Aorta (tissue), 5 donors: ENCODE measurements around the gene MTFR1L. TPM values are rescaled to one million over a fixed set of nuclear protein-coding genes. Genes with fewer than 3 reads are reported as not detected.
A peak's percentile ranks its signal among the peaks of the same experiment; 100 is the strongest.

Source experiments
- ATAC-seq: fragments of 200-7000 bp; cut with Tn5 transposase; one replicate; pipeline ENCODE4 v1.9.1; 2022; ENCODE audit warnings: moderate library complexity; ENCODE audit not compliant: low FRiP score
- DNase-seq, 2 donors: peaks; one replicate each; pipeline ENCODE4 v3.0.0-alpha.2; 2020
- H3K27ac ChIP-seq, 2 donors: one replicate each; pipeline ENCODE4 v1.5.1; 2013; ENCODE audit warnings: low read length in 2 of 2, mild to moderate bottlenecking in 2 of 2, moderate library complexity in 2 of 2, control low read depth in 1 of 2, inconsistent platforms in 1 of 2, low read depth in 1 of 2
- H3K27me3 ChIP-seq, 2 donors: one replicate each; pipeline ENCODE4 v1.6.1; 2013; ENCODE audit warnings: control low read depth in 1 of 2, low read length in 1 of 2, mild to moderate bottlenecking in 1 of 2, moderate library complexity in 1 of 2; ENCODE audit not compliant: insufficient read depth in 2 of 2, control insufficient read depth in 1 of 2
- H3K36me3 ChIP-seq, 2 donors: one replicate each; pipeline ENCODE4 v1.6.1; 2013; ENCODE audit warnings: control low read depth in 1 of 2, low read length in 1 of 2, mild to moderate bottlenecking in 1 of 2; ENCODE audit not compliant: insufficient read depth in 2 of 2, control insufficient read depth in 1 of 2
- H3K4me1 ChIP-seq, 2 donors: one replicate each; pipeline ENCODE4 v1.6.1; 2013; ENCODE audit warnings: low read length in 2 of 2, control low read depth in 1 of 2, mild to moderate bottlenecking in 1 of 2, moderate library complexity in 1 of 2; ENCODE audit not compliant: insufficient read depth in 2 of 2, control insufficient read depth in 1 of 2
- H3K4me3 ChIP-seq, 2 donors: one replicate each; pipeline ENCODE4 v1.5.1; 2013; ENCODE audit warnings: low read length in 2 of 2, control low read depth in 1 of 2, mild to moderate bottlenecking in 1 of 2
- H3K9me3 ChIP-seq: one replicate; pipeline ENCODE4 v1.6.1; 2013; ENCODE audit warnings: mild to moderate bottlenecking, low read length; ENCODE audit not compliant: control insufficient read depth
- WGBS, 2 donors: extraction: QIAGEN DNeasy Blood & Tissue Kit; methylation state at CpG; one replicate each; pipeline ENCODE4 v1.1.7; 2013; 5-methylcytosine and 5-hydroxymethylcytosine counted together
- intact Hi-C, 2 donors: fragments of 100-400 bp; cut with DNase I; formaldehyde crosslinking; loops; one replicate each; pipeline versions ENCODE4 v1.14.2 to v1.15.0; 2022
- long read RNA-seq, 2 donors: library from polyadenylated mRNA; unstranded; transcript quantifications; one replicate each; pipeline ENCODE4 v2.0.0, GENCODE V29; 2020 to 2021
- polyA plus RNA-seq, 2 donors: library from polyadenylated mRNA; stranded (reverse); fragments of 200-250 nt; gene quantifications; one replicate each; pipeline ENCODE4 v1.2.3, GENCODE V29; 2013
- total RNA-seq, 2 donors: library from RNA; stranded (reverse); fragmentation: NEBNext Ultra II Directional; extraction: Animal tissue kit (Norgen Biotek cat#: 25700); gene quantifications; one replicate each; pipeline ENCODE4 v1.2.1, GENCODE V29; 2021
- donor health status: healthy with polysubstance abuse.
- donor health status: Bipolar disorder and iron deficiency.
- donor health status: DM: no; HTN: no; CAD: no.
- donor health status: DM: no; HTN: no; CAD: no.
- donor health status: DM: yes; HTN: yes; CAD: no.

Gene MTFR1L
- total RNA-seq (10 to 100 TPM; 54.0 to 59.6 TPM), polyA plus RNA-seq (10 to 100 TPM; 52.2 to 72.3 TPM)
- long read RNA-seq, donor 1, transcript MTFR1L-203 (7 exons, 2,004 nt), result major isoform, 150 of 279 reads
- long read RNA-seq, donor 1, transcript MTFR1L-210 (7 exons, 1,873 nt), result minor isoform, 42 of 279 reads
- long read RNA-seq, donor 1, transcript MTFR1L-214 (3 exons, 2,531 nt), result minor isoform, 5 of 279 reads
- long read RNA-seq, donor 1, transcript MTFR1L-204 (7 exons, 1,868 nt), result minor isoform, 12 of 279 reads
- long read RNA-seq, donor 1, partial matches to known transcripts, result 32 of 279 reads
- long read RNA-seq, donor 1, other reads (novel, unspliced or antisense), result 32 of 279 reads
- long read RNA-seq, donor 2, transcript MTFR1L-203 (7 exons, 2,004 nt), result major isoform, 30 of 58 reads
- long read RNA-seq, donor 2, transcript MTFR1L-210 (7 exons, 1,873 nt), result minor isoform, 8 of 58 reads
- long read RNA-seq, donor 2, partial matches to known transcripts, result 4 of 58 reads
- long read RNA-seq, donor 2, other reads (novel, unspliced or antisense), result 12 of 58 reads

GRCh38 chr1:25819491-25820246 is at the start of gene MTFR1L:
MTFR1L (plus strand) TSS chr1:25819954; CDS start chr1:25823105, 3,151 bp downstream.
- no peaks in the 10 kb centered on the region for H3K36me3 ChIP-seq
- peak within 1 kb of the TSS in 1 of 2 donors; percentile 80 for H3K27ac ChIP-seq
- intact Hi-C loops, result loop anchor here (5.0 kb wide), 2 partner anchors 178 to 572 kb away; partner anchors contain the start of genes PAFAH2 (in 2 of the 2) and RSRP1 (in 1 of the 2)
- ATAC-seq, result peak; percentile 94
- H3K9me3 ChIP-seq, result no peaks in the 10 kb centered on the region
- 0 to 1% methylated on average over 53 to 64 of the region's 64 CpGs for WGBS, 2 donors
- H3K27me3 ChIP-seq, result no peaks in the 10 kb centered on the region
- H3K4me1 ChIP-seq, result no peaks in the 10 kb centered on the region
- H3K4me3 ChIP-seq, result peak within 1 kb of the TSS; percentile 77 to 88
- DNase-seq, result peak; percentile 93 to 96

GRCh38 chr1:25770541-25771220 is 49.1 kb upstream of the MTFR1L start:
- intact Hi-C loops, result no loop called here
- no peaks in the 10 kb centered on the region for H3K9me3 ChIP-seq
- no peak overlapping the region for H3K27ac ChIP-seq
- no peaks in the 10 kb centered on the region for H3K4me1 ChIP-seq
- no peak overlapping the region for H3K4me3 ChIP-seq
- DNase-seq (no peak), ATAC-seq (peak; percentile 61)
- H3K27me3 ChIP-seq, result no peaks in the 10 kb centered on the region
- 88 to 90% methylated on average over 14 of the region's 14 CpGs for WGBS, 2 donors
- H3K36me3 ChIP-seq, result no peaks in the 10 kb centered on the region

GRCh38 chr1:25771221-25772114 is 48.3 kb upstream of the MTFR1L start:
- H3K27me3 ChIP-seq, result no peaks in the 10 kb centered on the region
- no peak overlapping the region for H3K4me3 ChIP-seq
- H3K27ac ChIP-seq, result no peak overlapping the region
- no peaks in the 10 kb centered on the region for H3K36me3 ChIP-seq
- intact Hi-C loops, result no loop called here
- 68% methylated on average over 34 of the region's 34 CpGs for WGBS, 2 donors
- no peaks in the 10 kb centered on the region for H3K9me3 ChIP-seq
- DNase-seq (no peak), ATAC-seq (no peak)
- no peaks in the 10 kb centered on the region for H3K4me1 ChIP-seq

GRCh38 chr1:25772164-25772563 is 47.6 kb upstream of the MTFR1L start:
- Histone ChIP-seq H3K9me3 (no peaks in the 10 kb centered on the region), H3K27ac (no peak overlapping the region), H3K27me3 (no peaks in the 10 kb centered on the region), H3K36me3 (no peaks in the 10 kb centered on the region), H3K4me3 (no peak overlapping the region), H3K4me1 (no peaks in the 10 kb centered on the region)
- intact Hi-C loops, result no loop called here
- 93 to 99% methylated on average over 5 of the region's 5 CpGs for WGBS, 2 donors
- ATAC-seq (no peak), DNase-seq (no peak)

- intact Hi-C loops, result no loop called here
Observed at GRCh38 chr1:25772692-25773245, 47.0 kb upstream of the MTFR1L start.

GRCh38 chr1:25773441-25774125 is 46.2 kb upstream of the MTFR1L start:
- Histone ChIP-seq H3K27me3 (no peaks in the 10 kb centered on the region), H3K27ac (no peak overlapping the region), H3K36me3 (no peaks in the 10 kb centered on the region), H3K9me3 (no peaks in the 10 kb centered on the region), H3K4me1 (no peaks in the 10 kb centered on the region), H3K4me3 (no peak overlapping the region)
- intact Hi-C loops, result no loop called here
- no peak for ATAC-seq
- WGBS, 2 donors, result 88 to 90% methylated on average over 4 of the region's 4 CpGs
- no peak for DNase-seq

More at GRCh38 chr1:25772692-25773245, 47.0 kb upstream of the MTFR1L start:
- Histone ChIP-seq H3K4me1 (no peaks in the 10 kb centered on the region), H3K4me3 (no peak overlapping the region), H3K27me3 (no peaks in the 10 kb centered on the region), H3K9me3 (no peaks in the 10 kb centered on the region), H3K36me3 (no peaks in the 10 kb centered on the region), H3K27ac (no peak overlapping the region)
- 94 to 97% methylated on average over 5 of the region's 5 CpGs for WGBS, 2 donors
- DNase-seq (no peak), ATAC-seq (no peak)

GRCh38 chr1:25774206-25774803 is 45.4 kb upstream of the MTFR1L start:
- H3K4me3 ChIP-seq, result no peak overlapping the region
- no peaks in the 10 kb centered on the region for H3K4me1 ChIP-seq
- no peaks in the 10 kb centered on the region for H3K27me3 ChIP-seq
- ATAC-seq (no peak), DNase-seq (no peak)
- H3K9me3 ChIP-seq, result no peaks in the 10 kb centered on the region
- no peaks in the 10 kb centered on the region for H3K36me3 ChIP-seq
- H3K27ac ChIP-seq, result no peak overlapping the region
- intact Hi-C loops, result no loop called here
- 88 to 91% methylated on average over 13 of the region's 13 CpGs for WGBS, 2 donors
